GM12878 (cell line): ENCODE measurements around the gene MRGPRE. TPM values are rescaled to one million over a fixed set of nuclear protein-coding genes. Genes with fewer than 3 reads are reported as not detected.

Source experiments
- ATAC-seq: fragments of 200-7000 bp; cut with Tn5 transposase; 3 replicates; pipeline ENCODE4 v1.9.1; 2020; ENCODE audit warnings: mild to moderate bottlenecking, moderate library complexity
- BruUV-seq: library from RNA; stranded (reverse); fragments of 400-500 nt; replicated peaks from 2 replicates; lab custom pipeline; 2021; lab: Mats Ljungman, UMichigan
- CTCF ChIA-PET: fragments of 300-600 bp; sonication (Branson Sonifier 250); formaldehyde crosslinking; extraction: SDS; loops from one replicate; lab custom pipeline; 2021; ENCODE audit warnings: inconsistent platforms; lab: Yijun Ruan, JAX
- POLR2A ChIA-PET: fragments of 350-600 bp; formaldehyde crosslinking; extraction: SDS; loops from one replicate; lab custom pipeline; 2021; ENCODE audit warnings: inconsistent platforms; lab: Charles Lee
- RAD21 ChIA-PET: fragments of 300-600 bp; sonication (Branson Sonifier 250); formaldehyde crosslinking; loops from one replicate; lab custom pipeline; 2023; ENCODE audit warnings: antibody characterized with exemption; ENCODE audit not compliant: unreplicated experiment; lab: Charles Lee
- SMC1A ChIA-PET: fragments of 300-600 bp; sonication (Branson Sonifier 250); formaldehyde crosslinking; loops from one replicate; lab custom pipeline; 2023; ENCODE audit not compliant: unreplicated experiment, uncharacterized antibody; lab: Charles Lee
- DNase-seq: peaks from one replicate; pipeline ENCODE4 v3.0.0-alpha.2; 2011; ENCODE audit warnings: low read depth, low spot score
- FAIRE-seq: peaks from 3 replicates; lab custom pipeline; 2011; peaks lifted over from hg19 to GRCh38; lab: Jason Lieb, UNC
- H2AFZ ChIP-seq: 2 replicates; pipeline ENCODE4 v1.6.0; 2011; ENCODE audit warnings: low read depth, low read length, control low read depth; ENCODE audit not compliant: control insufficient read depth
- H3K27ac ChIP-seq: 2 replicates; pipeline ENCODE4 v1.5.1; 2011; ENCODE audit warnings: control low read depth; ENCODE audit not compliant: control insufficient read depth, insufficient read depth
- H3K27me3 ChIP-seq, 2 experiments: replicated peaks in 1 of 2; 2 replicates each; pipeline versions ENCODE4 v1.6.0 to v1.6.1; 2011; ENCODE audit warnings: low read length in 1 of 2; ENCODE audit not compliant: control insufficient read depth in 2 of 2, insufficient read depth in 2 of 2
- H3K36me3 ChIP-seq, 2 experiments: 2 replicates each; pipeline ENCODE4 v1.5.1; 2011; ENCODE audit warnings: low read length in 1 of 2; ENCODE audit not compliant: control insufficient read depth in 2 of 2, insufficient read depth in 2 of 2
- H3K4me1 ChIP-seq: 2 replicates; pipeline ENCODE4 v1.6.1; 2011; ENCODE audit warnings: mild to moderate bottlenecking, low read length, moderate library complexity, mixed read lengths; ENCODE audit not compliant: control insufficient read depth, insufficient read depth
- H3K4me2 ChIP-seq: 2 replicates; pipeline ENCODE4 v1.6.0; 2011; ENCODE audit warnings: control low read depth; ENCODE audit not compliant: control insufficient read depth, insufficient read depth
- H3K4me3 ChIP-seq: fragments of 200-600 bp; sonication (generic); 2 replicates; pipeline ENCODE4 v1.5.1; 2016
- H3K79me2 ChIP-seq: 2 replicates; pipeline ENCODE4 v1.6.0; 2011; ENCODE audit warnings: low read length; ENCODE audit not compliant: control insufficient read depth, insufficient read depth
- H3K9ac ChIP-seq: 2 replicates; pipeline ENCODE4 v1.8.0; 2011; ENCODE audit warnings: low read length, control low read depth, mixed read lengths; ENCODE audit not compliant: control insufficient read depth, insufficient read depth
- H3K9me3 ChIP-seq: replicated peaks from 3 replicates; pipeline ENCODE4 v1.5.1; 2011; ENCODE audit warnings: mild to moderate bottlenecking, low read length; ENCODE audit not compliant: control insufficient read depth, insufficient read depth
- H4K20me1 ChIP-seq: 2 replicates; pipeline ENCODE4 v1.6.0; 2011; ENCODE audit not compliant: control insufficient read depth, insufficient read depth
- E2F8 ChIP-seq: fragments of 450-650 bp; IDR thresholded peaks from 2 replicates; pipeline ENCODE4 v1.6.1; 2018; ENCODE audit warnings: mild to moderate bottlenecking, low read depth, moderate library complexity; ENCODE audit not compliant: partially characterized antibody
- EGR1 ChIP-seq, 2 experiments: IDR thresholded peaks; 1 replicate in 1 of 2; 2 replicates in 1 of 2; pipeline ENCODE4 v1.6.1; 2011 to 2012; ENCODE audit warnings: low read depth in 2 of 2, low read length in 2 of 2, borderline replicate concordance in 1 of 2, mild to moderate bottlenecking in 1 of 2, moderate library complexity in 1 of 2
- EP300 ChIP-seq, 2 experiments: fragments of 150-350 bp in 1 of 2; IDR thresholded peaks; 2 replicates each; pipeline ENCODE4 v1.6.1; 2011 to 2012; ENCODE audit warnings: low read depth in 2 of 2, low read length in 2 of 2, borderline replicate concordance in 1 of 2, improper control_type of control experiment in 1 of 2, inconsistent platforms in 1 of 2; ENCODE audit not compliant: control insufficient read depth in 1 of 2
- FOXM1 ChIP-seq: IDR thresholded peaks from 2 replicates; pipeline ENCODE4 v1.6.1; 2012; ENCODE audit warnings: low read depth, mild to moderate bottlenecking, inconsistent platforms, low read length, moderate library complexity
- MYB ChIP-seq: fragments of 150-350 bp; IDR thresholded peaks from 2 replicates; pipeline ENCODE4 v1.6.1; 2014; ENCODE audit warnings: mild to moderate bottlenecking, low read depth, low read length, borderline replicate concordance
- RBBP5 ChIP-seq: fragments of 200-600 bp; sonication (generic); conservative IDR thresholded peaks from 2 replicates; pipeline ENCODE4 v1.6.1; 2016
- ZBTB4 ChIP-seq: fragments of 450-650 bp; formaldehyde crosslinking; IDR thresholded peaks from 2 replicates; pipeline ENCODE4 v1.4.0; 2022; ENCODE audit warnings: mild to moderate bottlenecking, moderate library complexity
- WGBS: methylation state at CpG from one replicate; pipeline ENCODE4 v1.1.6; 2016; ENCODE audit warnings: low lambda C conversion rate; ENCODE audit not compliant: insufficient replicate concordance, insufficient coverage; ENCODE audit errors: missing lambda C conversion rate; 5-methylcytosine and 5-hydroxymethylcytosine counted together
- in situ Hi-C: fragments of 300-500 bp; cut with MboI; formaldehyde crosslinking; loops from 9 replicates; pipeline ENCODE4 v1.14.3; 2018; ENCODE audit warnings: mixed read lengths
- intact Hi-C: fragments of 100-400 bp; cut with micrococcal nuclease; formaldehyde crosslinking; loops from one replicate; pipeline ENCODE4 v1.14.2; 2022; ENCODE audit not compliant: unreplicated experiment
- polyA plus RNA-seq, 11 experiments: library from polyadenylated mRNA; depleted of rRNA in 4 of 11; unstranded in 6 of 11; stranded (reverse) in 5 of 11; fragments of >200 nt; fragmentation: Nextera tagmentation in 4 of 11; fragmentation: Illumina TruSeq in 1 of 11; extraction: Ambion mirVana in 4 of 11; extraction: Trizol in 1 of 11; gene quantifications; 1 replicate in 1 of 11; 2 replicates in 10 of 11; pipeline versions ENCODE4 v1.2.1 to v1.2.3, GENCODE V29; 2011 to 2016; ENCODE audit warnings: inconsistent platforms in 2 of 11, missing spikeins in 2 of 11, low read depth in 1 of 11
- total RNA-seq, 4 experiments: library from RNA; depleted of rRNA in 3 of 4; stranded (reverse); fragments of >200 nt in 3 of 4; fragmentation: Illumina TruSeq in 1 of 4; extraction: Trizol in 1 of 4; gene quantifications; 2 replicates each; pipeline versions ENCODE4 v1.2.1 to v1.2.3, GENCODE V29; 2013 to 2021

The MRGPRE gene
- total and polyA plus RNA-seq, 10 of the 15 experiments (the other 5 are each of a cell fraction or from before 2014, with no cell fraction given): 0.34 TPM; not detected in 9

GRCh38 chr11:3189196-3189843, 42.9 kb downstream of the MRGPRE start:
- ChIA-PET SMC1A (no interaction called here), RAD21 (no interaction called here), CTCF (no interaction called here), POLR2A (no interaction called here)
- FAIRE-seq: no peak
- no peak overlapping the region for H2AFZ ChIP-seq
- TF ChIP-seq ZBTB4 (CRISPR knock-in tag): no peak
- TF ChIP-seq E2F8: no peak
- TF ChIP-seq RBBP5: no peak
- no peak for TF ChIP-seq MYB
- no peak for TF ChIP-seq FOXM1
- no peak for TF ChIP-seq EP300 (IDR thresholded peaks at IDR 0.05; ENCODE audit: borderline replicate concordance in 1 of 2, control insufficient read depth in 1 of 2, low read depth in 2 of 2, low read length in 2 of 2)
- no peak for TF ChIP-seq EGR1 (IDR thresholded peaks at IDR 0.05; ENCODE audit: borderline replicate concordance in 1 of 2, low read depth in 2 of 2, low read length in 2 of 2)
- no peaks in the 10 kb centered on the region for H3K79me2 ChIP-seq
- in situ Hi-C loops (no loop called here), intact Hi-C loops (no loop called here)
- H3K4me2 ChIP-seq: no peak overlapping the region
- H3K9ac ChIP-seq: no peak overlapping the region
- no peak for DNase-seq
- H3K4me1 ChIP-seq: no peaks in the 10 kb centered on the region
- 38% methylated on average over 13 of the region's 15 CpGs for WGBS
- H3K4me3 ChIP-seq: no peak overlapping the region
- no peak for ATAC-seq
- H3K27me3 ChIP-seq: no peaks in the 10 kb centered on the region; a peak in 1 of 4 replicates
- H4K20me1 ChIP-seq: no peaks in the 10 kb centered on the region
- no TSS peak for BruUV-seq
- H3K27ac ChIP-seq: no peak overlapping the region
- H3K36me3 ChIP-seq: no peaks in the 10 kb centered on the region
- H3K9me3 ChIP-seq: no peaks in the 10 kb centered on the region
